Activated naive CD4-positive, alpha-beta T cell treated with anti-CD3 and anti-CD28 coated beads, Interleukin-2, amount 10 ng/mL, durations not matched to agents 7 days and 5 days (primary cell): ENCODE data around the gene ENKUR.
A peak's percentile ranks its signal among the peaks of the same experiment; 100 is the strongest.
"Not testable (repeated sequence)": the region's sequence is repeated elsewhere in the genome, so short reads cannot be mapped to it uniquely, and the experiment has no call there.

Experiments
- CTCF ChIA-PET: fragments of 350-600 bp; sonication (Branson Sonifier 250); formaldehyde crosslinking; loops from one replicate; lab custom pipeline; 2021; ENCODE audit warnings: antibody characterized with exemption; lab: Charles Lee
- DNase-seq: peaks from one replicate; pipeline ENCODE4 v3.0.0-alpha.2; 2020
- H3K27ac Mint-ChIP-seq: one replicate; pipeline ENCODE4 v1.8.0; 2021; ENCODE audit warnings: mild to moderate bottlenecking, moderate library complexity, mixed read lengths
- H3K27me3 Mint-ChIP-seq: one replicate; pipeline ENCODE4 v1.8.0; 2021; ENCODE audit warnings: mild to moderate bottlenecking, mixed read lengths
- H3K36me3 Mint-ChIP-seq: one replicate; pipeline ENCODE4 v1.8.0; 2021; ENCODE audit warnings: mixed read lengths
- H3K4me1 Mint-ChIP-seq: one replicate; pipeline ENCODE4 v1.8.0; 2021; ENCODE audit warnings: mixed read lengths
- H3K4me3 Mint-ChIP-seq: one replicate; pipeline ENCODE4 v1.8.0; 2021; ENCODE audit warnings: mild to moderate bottlenecking, moderate library complexity, mixed read lengths
- H3K9me3 Mint-ChIP-seq: one replicate; pipeline ENCODE4 v1.8.0; 2021; ENCODE audit warnings: mixed read lengths

ENKUR gene

DNA sequence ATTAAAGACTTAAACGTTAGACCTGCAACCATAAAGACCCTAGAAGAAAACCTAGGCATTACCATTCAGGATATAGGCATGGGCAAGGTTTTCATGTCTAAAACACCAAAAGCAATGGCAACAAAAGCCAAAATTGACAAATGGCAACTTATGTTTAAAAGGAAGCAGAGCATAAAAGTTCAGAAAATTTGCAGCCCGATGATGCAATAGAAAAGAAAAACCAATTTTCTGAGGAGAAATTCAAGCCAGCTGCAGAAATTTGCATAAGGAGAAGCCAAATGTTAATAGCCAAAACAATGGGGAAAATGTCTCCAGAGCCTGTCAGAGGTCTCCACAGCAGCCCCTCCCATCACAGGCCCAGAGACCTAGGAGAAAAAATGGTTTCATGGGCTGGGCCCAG lies 4.4 kb downstream of the ENKUR start:
- H3K9me3 Mint-ChIP-seq, CTCF ChIA-PET, DNase-seq, H3K4me1 Mint-ChIP-seq, H3K27me3 Mint-ChIP-seq, H3K36me3 Mint-ChIP-seq, H3K27ac Mint-ChIP-seq, H3K4me3 Mint-ChIP-seq: not testable (repeated sequence)

DNA sequence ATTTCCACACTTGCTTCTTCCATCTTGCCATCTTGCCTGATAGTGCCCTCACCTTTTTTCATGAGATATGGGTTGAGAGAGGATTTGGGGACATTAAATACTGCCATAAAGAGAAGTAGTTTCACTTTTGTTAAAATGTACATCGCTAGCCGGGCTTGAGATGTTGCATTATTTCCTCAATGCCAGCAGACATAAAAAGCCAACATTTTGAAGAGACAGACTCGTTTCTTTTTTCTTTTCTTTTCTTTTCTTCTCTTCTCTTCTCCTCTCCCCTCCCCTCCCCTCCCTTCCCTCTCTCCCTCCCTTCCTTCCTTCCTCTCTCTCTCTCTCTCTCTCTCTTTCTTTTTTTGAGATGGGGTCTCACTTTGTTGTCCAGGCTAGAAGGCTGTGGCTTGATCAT lies 17.9 kb downstream of the ENKUR start:
- Mint-ChIP-seq H3K4me1 (no peaks in the 10 kb centered on the region), H3K4me3 (no peak overlapping the region), H3K27me3 (peaks cover 22% of the 10 kb centered on the region), H3K9me3 (peaks cover 6% of the 10 kb centered on the region), H3K36me3 (no peaks in the 10 kb centered on the region), H3K27ac (peak overlapping the region; percentile 43)
- DNase-seq: no peak
- CTCF ChIA-PET: no interaction called here

DNA sequence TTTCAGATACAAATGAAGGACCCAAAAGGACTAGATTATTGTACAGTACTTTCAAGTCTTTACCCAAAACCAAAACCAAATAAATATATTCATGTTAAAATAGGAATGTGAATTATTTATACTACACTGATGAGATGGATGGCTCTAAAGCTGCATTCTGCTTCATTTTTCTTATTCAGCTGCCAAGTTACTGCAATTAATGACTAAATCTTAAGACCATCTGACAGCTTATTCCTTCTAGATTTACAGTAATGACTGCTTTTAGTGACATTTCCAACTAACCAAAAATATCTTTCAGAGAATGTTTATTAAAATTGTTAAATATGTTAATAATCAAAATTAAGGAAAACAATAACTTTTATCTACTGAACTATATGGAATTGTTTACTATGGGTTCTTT lies 20.9 kb downstream of the ENKUR start:
- Mint-ChIP-seq H3K9me3 (no peaks in the 10 kb centered on the region), H3K27me3 (peaks cover 25% of the 10 kb centered on the region), H3K36me3 (no peaks in the 10 kb centered on the region), H3K27ac (no peak overlapping the region), H3K4me1 (no peaks in the 10 kb centered on the region), H3K4me3 (no peak overlapping the region)
- no peak for DNase-seq
- CTCF ChIA-PET: interaction anchor here (1.3 kb wide), 1 partner anchor 86 kb away, joined by 4 read pairs; no protein-coding TSS in a partner anchor

DNA sequence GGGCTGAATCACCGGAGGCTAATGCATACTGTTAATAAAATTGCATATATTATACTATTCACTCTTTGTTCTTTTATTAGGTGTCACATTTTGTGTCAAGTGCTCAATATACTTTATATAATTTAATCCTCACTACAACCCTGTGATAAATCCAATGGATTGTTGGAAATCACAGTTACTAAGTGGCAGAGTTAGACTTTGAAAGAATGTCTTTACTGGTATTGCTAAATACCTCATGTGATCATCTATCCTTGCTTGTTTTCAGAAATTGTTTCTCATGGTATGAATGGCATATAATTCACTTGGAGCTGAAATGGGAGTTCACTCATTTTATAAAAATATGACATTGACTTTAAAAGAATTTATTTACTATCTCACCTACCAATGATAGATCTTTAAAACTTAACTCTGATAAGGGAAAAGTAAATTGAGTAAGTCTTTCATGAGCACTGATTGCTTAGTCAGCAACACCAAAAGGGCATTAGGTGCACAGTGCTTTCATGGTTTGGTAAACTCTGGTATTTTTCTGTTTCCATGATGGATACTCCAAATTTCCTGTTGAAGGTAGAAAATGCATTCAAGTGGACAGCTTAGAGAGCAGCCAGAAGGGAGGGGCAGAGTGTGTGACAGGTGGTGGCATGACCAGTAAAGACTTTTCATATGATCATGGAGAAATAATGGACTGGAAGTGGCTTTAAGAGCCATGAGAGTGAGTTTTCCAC lies 22.6 kb downstream of the ENKUR start:
- Mint-ChIP-seq H3K4me1 (no peaks in the 10 kb centered on the region), H3K27ac (no peak overlapping the region), H3K36me3 (no peaks in the 10 kb centered on the region), H3K27me3 (peaks cover 23% of the 10 kb centered on the region), H3K9me3 (no peaks in the 10 kb centered on the region), H3K4me3 (no peak overlapping the region)
- DNase-seq: no peak
- CTCF ChIA-PET: no interaction called here

DNA sequence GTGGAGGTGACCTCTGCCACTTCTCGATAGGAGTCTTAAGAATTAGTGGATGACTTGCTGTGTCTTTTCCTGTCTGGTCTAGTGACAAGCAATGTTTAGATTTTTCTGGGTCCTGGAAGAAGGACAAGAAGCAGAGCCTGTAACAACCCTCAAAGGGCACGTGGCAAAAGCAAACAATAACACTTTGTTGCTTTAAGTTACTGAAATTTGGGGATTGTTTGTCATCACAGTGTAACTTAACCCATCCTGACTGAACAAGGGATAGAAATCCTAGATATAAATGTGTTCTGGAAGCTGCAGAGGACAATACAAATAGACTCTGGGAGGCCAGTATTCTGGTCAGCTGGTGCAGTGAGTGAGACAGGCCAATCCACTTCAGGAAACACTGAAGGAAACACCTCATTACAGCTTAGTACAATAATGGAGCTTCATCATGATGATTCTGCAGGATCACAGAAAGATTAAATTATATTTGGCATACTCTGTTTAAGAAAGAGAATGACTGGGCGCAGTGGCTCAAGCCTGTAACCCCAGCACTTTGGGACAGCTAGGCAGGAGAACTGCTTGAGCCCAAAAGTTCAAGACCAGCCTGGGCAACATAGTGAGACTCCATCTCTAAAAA lies 23.3 kb downstream of the ENKUR start:
- Mint-ChIP-seq H3K27ac (no peak overlapping the region), H3K4me3 (no peak overlapping the region), H3K9me3 (no peaks in the 10 kb centered on the region), H3K27me3 (peaks cover 20% of the 10 kb centered on the region), H3K36me3 (no peaks in the 10 kb centered on the region), H3K4me1 (no peaks in the 10 kb centered on the region)
- no peak for DNase-seq
- CTCF ChIA-PET: no interaction called here

DNA sequence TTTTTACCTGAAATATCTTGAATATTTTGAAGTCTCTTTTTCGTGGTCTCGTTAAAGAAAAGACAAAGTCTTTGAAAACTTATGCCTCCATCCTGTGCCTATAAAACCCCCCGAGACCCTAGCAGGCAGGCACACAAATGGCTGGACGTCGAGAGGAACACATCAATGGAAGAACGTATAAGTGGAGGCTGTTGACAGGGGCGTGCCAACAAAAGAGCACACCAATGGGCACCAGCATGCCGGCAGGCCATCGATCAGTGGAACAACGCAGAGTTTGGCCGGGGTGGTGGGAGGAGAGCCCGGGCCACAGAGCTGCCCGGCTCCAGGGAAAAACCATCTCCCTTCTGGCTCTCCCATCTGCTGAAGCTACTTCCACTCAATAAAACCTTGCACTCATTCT lies 24.7 kb downstream of the ENKUR start:
- Mint-ChIP-seq H3K4me1 (no peaks in the 10 kb centered on the region), H3K9me3 (no peaks in the 10 kb centered on the region), H3K27ac (no peak overlapping the region), H3K27me3 (peaks cover 21% of the 10 kb centered on the region), H3K36me3 (no peaks in the 10 kb centered on the region), H3K4me3 (no peak overlapping the region)
- CTCF ChIA-PET: no interaction called here
- no peak for DNase-seq

DNA sequence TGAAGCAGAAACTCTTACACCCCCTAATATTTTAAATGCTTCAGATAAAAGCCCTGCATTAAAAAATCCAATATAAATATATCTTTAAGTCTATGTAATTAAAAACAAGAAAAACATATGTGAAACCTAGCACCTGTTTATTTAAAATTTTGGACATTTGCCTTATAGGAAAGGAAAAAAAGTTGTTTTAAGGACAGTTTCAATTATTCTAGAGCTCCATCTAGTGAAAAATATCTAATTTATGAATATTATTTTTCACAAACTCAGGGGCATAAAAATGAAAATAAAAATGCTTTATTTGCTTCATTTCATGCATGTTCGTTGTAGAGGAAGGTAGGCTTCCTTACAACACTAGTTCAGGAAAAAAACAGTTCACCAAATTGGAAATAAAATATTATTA lies 26.1 kb downstream of the ENKUR start:
- Mint-ChIP-seq H3K9me3 (no peaks in the 10 kb centered on the region), H3K36me3 (no peaks in the 10 kb centered on the region), H3K27me3 (peaks cover 21% of the 10 kb centered on the region), H3K4me3 (no peak overlapping the region), H3K4me1 (no peaks in the 10 kb centered on the region), H3K27ac (no peak overlapping the region)
- no peak for DNase-seq
- CTCF ChIA-PET: interaction anchor here (1.0 to 1.7 kb wide), 4 partner anchors 91 to 372 kb away, joined by 4 to 7 read pairs (median 6); no protein-coding TSS in a partner anchor

DNA sequence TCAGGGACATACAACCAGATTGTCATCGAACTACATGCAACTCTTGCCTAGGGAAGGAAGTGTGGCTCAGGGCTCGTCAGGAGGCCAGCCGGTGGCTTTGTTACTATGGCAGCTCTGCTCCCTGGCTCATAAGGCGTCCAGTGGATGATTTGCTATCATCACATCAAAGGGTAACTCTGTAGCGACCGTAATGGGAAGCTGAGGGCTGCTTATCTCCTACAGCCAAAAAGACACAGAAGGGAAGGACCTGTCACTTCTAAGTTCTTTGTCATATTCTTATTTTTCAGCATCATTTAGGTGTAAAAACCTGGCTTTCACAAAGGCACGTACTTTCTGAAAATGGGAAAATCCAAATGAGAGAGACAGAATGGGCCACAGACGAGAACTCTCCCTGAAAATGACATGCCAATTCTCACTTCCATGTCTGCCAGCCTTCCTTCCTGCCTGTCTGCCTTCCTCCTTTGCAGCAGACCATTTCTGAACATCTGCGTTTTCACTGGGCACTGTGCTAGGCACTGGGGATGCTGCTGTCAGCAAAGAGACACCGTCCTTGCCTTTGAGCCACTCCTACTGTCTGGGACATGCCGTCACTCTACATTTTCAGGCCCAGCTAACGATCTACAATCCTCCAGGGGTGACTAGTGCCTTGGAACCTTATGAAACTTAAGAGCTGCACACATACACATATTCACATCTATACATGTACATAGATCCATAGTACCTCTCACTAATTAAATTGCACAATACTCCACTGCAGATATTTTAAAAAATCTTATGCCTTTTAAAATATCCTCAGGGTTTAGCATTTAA lies 26.9 kb downstream of the ENKUR start:
- Mint-ChIP-seq H3K36me3 (no peaks in the 10 kb centered on the region), H3K27ac (no peak overlapping the region), H3K4me3 (no peak overlapping the region), H3K9me3 (no peaks in the 10 kb centered on the region), H3K4me1 (no peaks in the 10 kb centered on the region), H3K27me3 (peaks cover 18% of the 10 kb centered on the region)
- CTCF ChIA-PET: interaction anchor here (0.6 to 1.7 kb wide), 6 partner anchors 18 to 371 kb away, joined by 3 to 7 read pairs (median 5); no protein-coding TSS in a partner anchor
- DNase-seq: no peak

DNA sequence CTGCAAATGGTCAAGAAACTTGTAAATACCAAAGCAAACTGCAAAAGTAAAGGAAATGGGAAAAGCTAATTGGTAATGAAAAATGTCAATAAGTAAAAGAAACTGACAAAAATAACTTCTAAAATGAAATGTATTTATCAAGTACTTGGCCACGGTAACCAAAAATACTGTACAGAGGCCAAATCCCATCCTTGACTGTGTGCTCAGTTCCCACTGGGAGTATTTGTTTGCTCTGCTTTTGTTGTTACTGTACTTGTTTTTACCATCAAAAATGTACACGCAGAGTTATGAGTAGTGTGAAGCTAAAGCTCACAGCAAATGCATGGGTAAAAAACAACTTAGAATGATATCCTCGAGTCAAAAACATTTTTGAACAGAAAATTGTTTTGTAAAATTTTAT lies 31.1 kb downstream of the ENKUR start:
- H3K27ac Mint-ChIP-seq: no peak overlapping the region

DNA sequence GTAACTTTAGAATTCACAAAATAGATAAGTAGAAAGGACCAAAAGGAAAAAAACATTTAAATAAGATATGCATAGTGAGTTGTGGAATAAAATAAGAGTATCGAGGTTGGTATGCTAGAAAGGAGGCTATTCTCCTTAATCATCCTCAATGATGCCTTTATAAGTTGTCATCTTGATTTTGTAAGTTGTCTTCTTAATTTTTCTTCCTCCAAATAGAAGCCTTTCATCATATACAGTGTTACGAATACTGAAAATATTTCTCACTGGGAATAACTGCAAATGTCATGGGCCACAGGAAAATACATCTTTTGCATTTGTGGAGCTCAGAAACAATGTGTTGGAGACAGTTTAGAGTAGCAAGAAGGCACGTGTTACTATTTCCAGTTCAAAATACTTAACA lies 32.0 kb downstream of the ENKUR start:
- DNase-seq: no peak
- H3K27me3 Mint-ChIP-seq: peaks cover 13% of the 10 kb centered on the region
- no peak overlapping the region for H3K27ac Mint-ChIP-seq
- no peak overlapping the region for H3K4me3 Mint-ChIP-seq
- H3K36me3 Mint-ChIP-seq: no peaks in the 10 kb centered on the region
- H3K9me3 Mint-ChIP-seq: no peaks in the 10 kb centered on the region
- H3K4me1 Mint-ChIP-seq: peaks cover 16% of the 10 kb centered on the region
- CTCF ChIA-PET: no interaction called here

More for the DNA sequence above, 31.1 kb downstream of the ENKUR start:
- CTCF ChIA-PET: no interaction called here
- no peak for DNase-seq
- Mint-ChIP-seq H3K4me1 (peaks cover 16% of the 10 kb centered on the region), H3K36me3 (no peaks in the 10 kb centered on the region), H3K9me3 (no peaks in the 10 kb centered on the region), H3K27me3 (peaks cover 9% of the 10 kb centered on the region), H3K4me3 (no peak overlapping the region)

DNA sequence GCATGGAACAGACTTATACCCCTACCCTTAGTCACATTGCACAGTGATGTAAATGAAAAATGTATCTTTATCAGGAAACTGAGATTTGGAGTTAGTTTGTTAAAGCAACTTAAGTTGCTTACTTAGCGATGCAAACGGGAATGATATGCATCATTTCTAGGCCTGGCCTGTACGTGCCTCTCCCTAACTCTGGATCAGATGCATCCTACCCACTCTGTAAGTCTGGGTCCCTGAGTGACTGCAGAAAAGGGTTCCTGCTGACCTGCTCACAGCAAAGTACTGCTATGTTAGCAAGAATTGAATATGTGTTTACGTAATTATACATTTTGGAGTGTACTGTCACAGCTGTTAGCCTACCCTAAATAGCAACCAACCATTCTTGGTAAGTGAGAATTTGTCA lies 32.8 kb downstream of the ENKUR start:
- no peak overlapping the region for H3K27ac Mint-ChIP-seq
- H3K9me3 Mint-ChIP-seq: no peaks in the 10 kb centered on the region
- CTCF ChIA-PET: interaction anchor here (0.6 kb wide), 1 partner anchor 460 kb away, joined by 3 read pairs; no protein-coding TSS in a partner anchor
- H3K4me3 Mint-ChIP-seq: no peak overlapping the region
- peaks cover 17% of the 10 kb centered on the region for H3K27me3 Mint-ChIP-seq
- H3K4me1 Mint-ChIP-seq: peaks cover 16% of the 10 kb centered on the region
- no peak for DNase-seq
- H3K36me3 Mint-ChIP-seq: no peaks in the 10 kb centered on the region

DNA sequence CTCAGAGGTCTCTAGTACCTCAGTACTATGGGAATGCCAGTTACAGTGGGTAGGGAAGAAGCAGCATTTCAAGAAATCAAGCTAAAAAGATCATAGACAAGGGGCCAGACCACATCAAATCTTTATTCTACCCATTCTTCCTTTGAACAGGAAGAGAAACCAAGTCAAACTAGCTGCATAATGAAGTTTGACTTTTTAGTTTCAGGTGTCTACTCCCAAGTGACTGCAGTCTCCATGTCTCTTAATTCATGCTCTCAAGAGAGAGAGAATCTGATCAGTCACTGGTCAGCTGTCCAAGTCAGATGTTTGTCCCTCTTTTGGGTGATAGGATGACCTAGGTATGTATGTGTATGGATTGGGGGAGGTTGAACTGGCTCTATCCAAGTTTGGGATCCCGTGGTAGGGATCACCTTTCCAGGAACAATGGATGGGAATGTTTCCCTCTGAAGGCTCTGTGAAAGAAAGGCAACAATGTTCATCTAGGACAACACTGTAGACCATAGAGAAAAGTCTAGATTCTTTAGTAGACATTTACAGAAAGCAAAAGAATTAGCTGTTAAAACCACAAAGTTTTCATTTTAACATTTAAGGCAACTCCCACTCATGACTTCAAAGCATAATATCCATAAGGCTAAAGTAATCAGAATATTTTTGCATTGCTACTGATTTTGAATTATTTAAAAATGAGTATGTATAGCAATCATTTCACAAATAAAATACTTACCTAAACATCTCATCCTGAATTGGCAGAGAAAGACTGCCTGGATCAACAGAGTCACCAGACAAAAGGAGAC lies 33.4 kb downstream of the ENKUR start:
- Mint-ChIP-seq H3K9me3 (no peaks in the 10 kb centered on the region), H3K36me3 (no peaks in the 10 kb centered on the region), H3K27me3 (peaks cover 17% of the 10 kb centered on the region), H3K4me1 (peaks cover 16% of the 10 kb centered on the region), H3K4me3 (no peak overlapping the region), H3K27ac (no peak overlapping the region)
- CTCF ChIA-PET: interaction anchor here (0.6 to 1.4 kb wide), 2 partner anchors 365 to 893 kb away, joined by 3 to 7 read pairs; no protein-coding TSS in a partner anchor
- DNase-seq: no peak

DNA sequence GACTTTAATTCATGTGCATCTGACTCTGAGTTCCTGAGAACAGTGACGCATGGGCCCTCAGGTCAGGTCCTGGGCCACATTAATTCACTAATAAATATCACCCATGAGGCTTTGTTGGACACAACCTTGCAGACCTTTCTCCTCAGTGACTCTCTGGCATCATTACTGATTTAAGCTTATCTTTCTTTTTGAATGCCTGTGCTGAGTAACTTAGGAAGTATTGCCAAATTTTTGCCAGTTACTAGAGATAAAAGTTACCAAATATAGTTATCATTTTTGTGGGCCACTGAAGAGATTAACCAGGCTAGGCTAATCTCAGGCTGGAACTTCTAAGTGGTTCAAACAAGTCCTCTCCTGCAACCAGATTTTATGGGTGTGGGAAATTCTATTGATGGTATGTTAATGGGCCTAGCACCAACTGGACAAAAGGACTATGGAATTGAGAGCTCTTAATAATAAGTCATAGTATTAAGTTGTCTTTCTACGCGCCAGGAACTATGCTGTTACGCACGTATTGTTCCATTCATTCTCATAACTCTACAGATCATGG lies 34.7 kb downstream of the ENKUR start:
- CTCF ChIA-PET: interaction anchor here (0.5 to 1.4 kb wide), 2 partner anchors 25 to 364 kb away, joined by 4 to 7 read pairs; no protein-coding TSS in a partner anchor
- Mint-ChIP-seq H3K4me3 (no peak overlapping the region), H3K4me1 (peaks cover 16% of the 10 kb centered on the region), H3K27me3 (peaks cover 15% of the 10 kb centered on the region), H3K9me3 (no peaks in the 10 kb centered on the region), H3K27ac (no peak overlapping the region), H3K36me3 (no peaks in the 10 kb centered on the region)
- DNase-seq: no peak
